Measurements from ENCODE around the gene DEFB132. TPM values are rescaled to one million over a fixed set of nuclear protein-coding genes. Genes with fewer than 3 reads are reported as not detected.

Gene DEFB132
- total RNA-seq, 2 donors from 2014 or later = 0.32 TPM; not detected in 1

GRCh38 chr20:289693-290083 lies 32.2 kb downstream of the DEFB132 start:
- no peak for DNase-seq
- ATAC-seq = no peak
- intact Hi-C loops (cut with DNase I) = no loop called here

DNA sequence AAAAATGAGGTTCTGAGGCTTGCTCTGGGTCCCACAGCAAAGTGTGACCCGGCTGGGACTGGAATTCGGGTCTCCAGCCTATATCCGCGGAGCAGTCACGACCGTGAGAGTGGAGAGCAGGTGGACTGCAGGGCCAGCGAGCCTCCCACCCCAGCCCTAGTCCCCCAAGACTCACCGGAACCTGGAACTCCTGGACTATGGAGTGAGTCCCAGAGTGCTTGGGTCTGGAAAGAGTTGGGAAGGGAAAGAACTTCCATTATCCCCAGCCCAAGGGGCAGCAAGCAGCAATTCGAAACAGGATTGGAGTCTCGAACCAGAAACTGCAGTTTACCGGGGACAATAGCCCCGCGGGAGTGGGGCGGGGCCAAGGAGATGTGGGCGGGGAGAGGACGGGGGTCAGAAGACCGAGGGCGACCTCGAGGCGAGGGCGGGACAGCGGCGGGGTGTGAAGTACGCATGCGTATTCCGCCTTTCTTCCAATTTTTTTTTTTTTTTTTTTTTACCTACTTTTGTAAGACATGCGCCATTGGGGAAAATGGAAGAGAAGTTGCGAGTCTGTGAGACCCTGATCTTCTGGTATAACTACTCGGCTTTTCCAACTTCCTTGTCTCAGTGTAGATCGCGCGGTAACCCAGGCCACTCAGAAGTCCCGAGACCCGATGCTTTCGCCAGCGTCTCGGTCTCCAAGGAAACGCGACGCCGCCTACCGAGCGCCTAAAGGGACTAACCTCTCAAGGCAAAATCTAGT lies 32.7 kb downstream of the DEFB132 start, which contains the start of gene C20orf96:
TSS of gene C20orf96 (minus strand) at position 667 of the 748 bp plus-strand sequence. CDS start at position 527, 140 bp downstream.
- intact Hi-C loops (cut with DNase I) = no loop called here
- peak; percentile 94 for DNase-seq
- ATAC-seq = peak; percentile 98 to 99

- ATAC-seq = no peak
- no peak for DNase-seq
- intact Hi-C loops (cut with DNase I) = no loop called here
These were observed 37.1 kb downstream of the DEFB132 start for GRCh38 chr20:294602-295001.

- ATAC-seq (no peak), DNase-seq (no peak)
- intact Hi-C loops (cut with DNase I) = no loop called here
These were observed 38.3 kb downstream of the DEFB132 start for GRCh38 chr20:295804-296203.

- DNase-seq = peak; percentile 91
- ATAC-seq = peak; percentile 95
- intact Hi-C loops (cut with DNase I) = no loop called here
These were observed 39.8 kb downstream of the DEFB132 start, which contains the start of gene ZCCHC3 for GRCh38 chr20:297098-297924. TSS of gene ZCCHC3 (plus strand) at chr20:297570. CDS start at chr20:297587, 17 bp downstream.

DNA sequence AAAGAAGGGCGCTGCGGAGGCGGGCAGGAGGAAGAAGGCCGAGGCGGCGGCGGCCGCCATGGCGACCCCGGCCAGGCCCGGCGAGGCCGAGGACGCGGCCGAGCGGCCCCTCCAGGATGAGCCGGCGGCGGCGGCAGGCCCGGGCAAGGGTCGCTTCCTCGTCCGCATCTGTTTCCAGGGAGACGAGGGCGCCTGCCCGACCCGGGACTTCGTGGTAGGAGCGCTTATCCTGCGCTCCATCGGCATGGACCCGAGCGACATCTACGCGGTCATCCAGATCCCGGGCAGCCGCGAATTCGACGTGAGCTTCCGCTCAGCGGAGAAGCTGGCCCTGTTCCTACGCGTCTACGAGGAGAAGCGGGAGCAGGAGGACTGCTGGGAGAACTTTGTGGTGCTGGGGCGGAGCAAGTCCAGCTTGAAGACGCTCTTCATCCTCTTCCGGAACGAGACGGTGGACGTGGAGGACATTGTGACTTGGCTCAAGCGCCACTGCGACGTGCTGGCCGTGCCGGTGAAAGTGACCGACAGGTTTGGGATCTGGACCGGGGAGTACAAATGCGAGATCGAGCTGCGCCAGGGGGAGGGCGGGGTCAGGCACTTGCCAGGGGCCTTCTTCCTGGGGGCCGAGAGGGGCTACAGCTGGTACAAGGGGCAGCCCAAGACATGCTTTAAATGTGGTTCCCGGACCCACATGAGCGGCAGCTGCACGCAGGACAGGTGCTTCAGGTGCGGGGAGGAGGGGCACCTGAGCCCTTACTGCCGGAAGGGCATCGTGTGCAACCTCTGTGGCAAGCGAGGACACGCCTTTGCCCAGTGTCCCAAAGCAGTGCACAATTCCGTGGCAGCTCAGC lies 40.6 kb downstream of the DEFB132 start:
- DNase-seq (peak; percentile 78), ATAC-seq (peak; percentile 62 to 63)
- intact Hi-C loops (cut with DNase I) = loop anchor here in 1 of 2 donors (2.0 kb wide), 1 partner anchor 25 kb away; no protein-coding TSS in a partner anchor

- intact Hi-C loops (cut with DNase I) = loop anchor here in 1 of 2 donors (2.0 kb wide), 1 partner anchor 24 kb away; no protein-coding TSS in a partner anchor
- no peak for DNase-seq
- no peak for ATAC-seq
These were observed 41.4 kb downstream of the DEFB132 start for GRCh38 chr20:298776-299391.

DNA sequence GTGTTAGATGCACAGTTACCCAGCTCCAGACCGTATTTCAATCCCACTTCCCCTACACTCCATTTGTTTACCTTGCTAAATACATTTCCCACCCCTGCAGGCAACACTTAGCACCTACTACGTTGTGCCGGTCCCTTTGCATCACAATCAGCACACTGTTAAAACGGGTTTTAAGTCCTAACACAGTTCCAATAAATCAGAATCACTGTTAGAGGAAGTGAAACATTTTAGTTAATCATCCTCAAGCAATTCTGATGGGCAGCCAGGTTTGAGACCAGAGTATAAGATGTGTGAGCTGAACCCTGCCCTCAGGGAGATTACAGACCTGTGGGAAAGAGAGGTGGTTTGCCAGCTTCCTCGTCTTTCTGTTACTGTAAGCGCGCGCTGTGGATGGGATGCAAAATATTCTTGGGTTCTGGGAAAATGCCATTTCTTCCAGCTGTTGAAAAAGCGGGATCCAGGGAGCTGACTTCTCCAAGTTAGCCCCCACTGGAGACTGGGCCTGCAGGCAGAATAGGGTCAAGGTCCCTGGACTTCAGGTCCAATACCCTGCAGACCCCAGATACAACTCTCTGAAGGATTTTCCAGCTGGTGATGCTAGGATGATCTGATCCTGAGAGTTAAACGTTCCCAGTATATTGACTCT lies 42.9 kb downstream of the DEFB132 start:
- no peak for ATAC-seq
- DNase-seq = no peak
- intact Hi-C loops (cut with DNase I) = no loop called here

GRCh38 chr20:301886-302848 lies 44.6 kb downstream of the DEFB132 start:
- no peak for ATAC-seq
- intact Hi-C loops (cut with DNase I) = no loop called here
- DNase-seq = no peak

DNA sequence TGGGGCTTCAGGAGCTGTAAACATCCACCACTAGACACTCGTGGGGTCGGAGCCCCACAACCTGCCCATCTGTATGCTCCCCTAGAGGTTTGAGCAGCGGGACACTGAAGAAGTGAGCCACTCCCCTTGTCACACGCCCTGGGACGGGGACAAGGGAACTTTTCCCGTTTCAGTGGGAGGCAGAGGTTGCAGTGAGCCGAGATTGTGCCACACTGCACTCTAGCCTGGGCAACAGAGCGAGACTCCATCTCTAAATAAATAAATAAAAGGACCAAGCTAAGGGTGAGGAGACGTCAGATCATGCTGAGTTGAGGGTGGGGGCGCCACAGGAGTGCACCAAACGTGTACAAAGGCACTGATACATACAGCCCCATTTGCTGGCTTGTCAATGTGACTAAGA lies 48.2 kb downstream of the DEFB132 start:
- intact Hi-C loops (cut with DNase I) = no loop called here

DNA sequence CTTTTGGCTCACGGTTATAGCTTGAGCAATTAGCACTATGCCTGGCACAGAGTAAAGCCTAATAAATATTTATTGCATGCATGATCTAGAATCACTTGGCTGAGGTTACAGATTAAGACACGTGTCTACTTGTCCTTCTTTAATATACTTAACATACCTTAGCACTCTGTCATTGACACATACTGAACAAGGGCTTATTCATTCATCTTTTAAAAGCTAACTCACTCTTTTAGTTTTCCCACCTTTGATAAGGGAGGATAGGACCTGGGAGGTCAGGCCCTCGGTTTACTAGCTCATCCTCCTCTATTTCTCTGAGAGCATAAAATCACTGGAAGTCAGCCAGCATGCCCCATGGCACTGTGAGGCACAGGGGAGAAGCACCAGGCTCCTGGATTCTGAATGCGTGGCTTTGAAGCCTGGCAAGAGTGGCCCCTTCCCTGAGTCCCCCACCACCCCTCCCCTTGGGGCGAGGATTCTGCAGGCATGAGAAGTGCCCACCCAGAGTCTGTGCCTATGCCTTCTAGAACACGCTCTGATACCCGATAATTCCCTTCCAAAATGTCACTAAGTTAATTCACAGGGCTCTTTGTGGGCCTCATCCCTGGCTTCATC lies 51.0 kb downstream of the DEFB132 start:
- no peak for ATAC-seq
- no peak for DNase-seq
- intact Hi-C loops (cut with DNase I) = no loop called here

More for the DNA sequence above, 48.2 kb downstream of the DEFB132 start:
- ATAC-seq = no peak
- no peak for DNase-seq

DNA sequence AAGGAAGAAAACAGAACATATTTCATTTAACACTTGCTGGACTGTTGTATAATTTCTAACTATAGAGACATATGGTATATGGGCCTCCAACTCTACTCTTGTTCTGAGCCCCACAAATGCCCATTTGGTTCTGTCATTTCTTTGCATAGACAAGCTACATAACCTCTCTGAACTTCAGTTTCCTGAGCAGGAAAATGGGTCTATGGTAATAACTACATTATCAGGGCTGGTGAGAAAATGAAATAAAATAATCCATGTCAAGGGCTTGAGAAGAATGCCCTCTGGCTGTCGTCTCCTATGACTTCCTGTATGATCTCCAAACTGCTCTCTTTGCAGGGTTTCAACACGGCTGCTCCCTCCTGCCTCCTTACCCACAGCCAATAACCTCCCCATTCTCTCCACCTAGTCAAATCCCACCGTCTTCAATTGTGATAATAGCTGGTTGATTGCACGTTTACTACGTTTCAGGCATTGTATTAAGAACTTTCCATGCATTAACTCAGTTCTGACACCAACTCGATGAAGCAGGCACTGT lies 51.8 kb downstream of the DEFB132 start:
- intact Hi-C loops (cut with DNase I) = no loop called here
- ATAC-seq = peak in 1 of 2 donors; percentile 31
- DNase-seq = no peak

DNA sequence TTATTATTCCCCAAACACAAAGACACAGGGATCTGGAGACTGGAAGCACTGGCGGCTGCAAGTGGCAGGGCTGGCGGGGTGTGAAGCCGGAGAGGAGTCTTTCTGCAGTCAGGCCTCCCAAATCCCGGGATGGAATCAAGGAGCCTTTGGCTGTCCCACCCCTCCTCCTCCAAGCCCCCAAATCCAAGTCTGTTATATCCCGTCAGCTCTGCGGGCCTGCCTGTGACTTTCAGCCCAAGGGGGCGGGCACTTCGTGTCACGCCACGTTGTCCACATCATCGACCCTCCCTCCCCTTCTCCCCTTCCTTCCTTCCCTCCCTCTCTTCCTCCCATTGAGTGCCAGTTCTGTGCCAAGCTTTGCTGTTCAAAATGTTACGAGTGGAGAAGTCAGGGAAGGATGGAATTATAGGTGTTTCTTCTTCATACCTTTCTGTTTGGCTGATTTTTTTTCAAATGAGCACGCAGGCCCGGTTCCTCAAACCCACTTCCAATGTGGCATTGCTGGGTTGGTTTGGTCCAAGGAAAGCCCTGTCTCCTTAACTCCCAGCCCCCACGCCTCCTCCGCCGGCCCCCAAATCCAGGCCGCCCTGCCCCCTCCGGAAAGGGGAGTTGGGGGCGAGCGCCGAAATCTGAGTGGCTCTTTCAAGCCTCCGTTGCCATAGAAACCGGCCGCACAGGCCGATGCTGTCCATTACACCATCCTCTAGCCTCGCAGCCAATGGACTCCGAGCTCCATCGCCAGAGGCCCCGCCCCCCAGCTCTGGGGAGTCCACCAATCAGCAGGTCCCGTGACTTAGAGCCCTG lies 52.5 kb downstream of the DEFB132 start:
- intact Hi-C loops (cut with DNase I) = loop anchor here in 1 of 2 donors (1.0 kb wide), 1 partner anchor 13 kb away; no protein-coding TSS in a partner anchor
- ATAC-seq (peak; percentile 100), DNase-seq (peak; percentile 99)

GRCh38 chr20:310645-311044 lies 53.1 kb downstream of the DEFB132 start:
- no peak for ATAC-seq
- intact Hi-C loops (cut with DNase I) = loop anchor here in 1 of 2 donors (1.0 kb wide), 1 partner anchor 13 kb away; no protein-coding TSS in a partner anchor
- DNase-seq = no peak
